ENCODE measurements around the gene MAML3. TPM values are rescaled to one million over a fixed set of nuclear protein-coding genes. Genes with fewer than 3 reads are reported as not detected.
"Not testable (repeated sequence)": the region's sequence is repeated elsewhere in the genome, so short reads cannot be mapped to it uniquely, and the experiment has no call there.

Gene MAML3
- total RNA-seq, 2 donors from 2014 or later = 9.3 to 10.1 TPM

GRCh38 chr4:139951021-139951420 lies 203.0 kb downstream of the MAML3 start:
- intact Hi-C loops (cut with DNase I) = no loop called here
- no peaks in the 10 kb centered on the region for H3K36me3 ChIP-seq
- TF ChIP-seq CTCF (IDR thresholded peaks at IDR 0.05) = no peak
- no peak overlapping the region for H3K9ac ChIP-seq (ENCODE audit: low read depth in 2 of 2, low read length in 2 of 2)
- H3K27me3 ChIP-seq = no peaks in the 10 kb centered on the region
- no peaks in the 10 kb centered on the region for H3K9me3 ChIP-seq
- H3K4me1 ChIP-seq = no peaks in the 10 kb centered on the region
- H3K4me3 ChIP-seq = no peak overlapping the region
- H3K27ac ChIP-seq = no peak overlapping the region
- no peak for DNase-seq

DNA sequence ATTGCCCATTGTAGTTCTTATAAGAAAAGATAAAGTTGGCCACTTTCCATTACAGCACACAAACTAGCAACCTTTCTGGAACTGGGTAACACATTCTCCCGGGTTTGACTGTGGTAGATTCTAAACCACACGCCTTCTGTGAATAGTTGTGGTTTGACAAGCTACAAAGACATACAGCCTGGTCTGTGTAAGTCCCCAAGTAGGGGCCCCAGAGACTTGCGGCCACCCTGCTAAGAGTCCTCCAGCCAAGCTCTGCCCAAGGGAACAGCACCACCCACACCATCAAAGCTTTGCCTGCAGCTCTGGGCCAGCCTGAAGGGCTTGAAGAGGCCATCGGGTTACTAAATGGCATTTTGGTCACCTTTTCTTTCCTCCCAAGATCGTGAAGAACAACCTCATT lies 203.4 kb downstream of the MAML3 start:
- no peak for TF ChIP-seq CTCF (IDR thresholded peaks at IDR 0.05)
- intact Hi-C loops (cut with DNase I) = no loop called here
- Histone ChIP-seq H3K36me3 (no peaks in the 10 kb centered on the region), H3K27ac (no peak overlapping the region), H3K27me3 (no peaks in the 10 kb centered on the region), H3K4me3 (no peak overlapping the region), H3K4me1 (no peaks in the 10 kb centered on the region), H3K9me3 (no peaks in the 10 kb centered on the region), H3K9ac (ENCODE audit: low read depth in 2 of 2, low read length in 2 of 2) (no peak overlapping the region)
- no peak for DNase-seq

DNA sequence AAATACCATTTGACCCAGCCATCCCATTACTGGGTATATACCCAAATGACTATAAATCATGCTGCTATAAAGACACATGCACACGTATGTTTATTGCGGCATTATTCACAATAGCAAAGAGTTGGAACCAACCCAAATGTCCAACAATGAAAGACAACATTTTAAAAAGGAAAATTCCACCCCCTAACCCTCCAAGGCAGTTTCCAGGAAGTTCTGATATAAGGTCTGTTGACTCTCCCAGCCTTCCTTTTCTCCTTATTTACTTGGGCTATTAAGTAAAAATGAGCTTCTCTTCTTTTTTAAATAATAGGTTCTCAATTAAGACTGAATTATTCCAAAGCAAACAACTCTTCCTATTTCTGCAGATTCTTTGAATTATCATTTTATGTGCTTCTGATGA lies 209.1 kb downstream of the MAML3 start:
- H3K9ac ChIP-seq (ENCODE audit: low read depth in 2 of 2, low read length in 2 of 2); H3K4me3 ChIP-seq; DNase-seq; H3K4me1 ChIP-seq; H3K27ac ChIP-seq; H3K36me3 ChIP-seq; H3K9me3 ChIP-seq; H3K27me3 ChIP-seq; intact Hi-C loops (cut with DNase I): not testable (repeated sequence)

GRCh38 chr4:139943277-139943676 lies 210.7 kb downstream of the MAML3 start:
- Histone ChIP-seq H3K27ac (no peak overlapping the region), H3K27me3 (no peaks in the 10 kb centered on the region), H3K36me3 (no peaks in the 10 kb centered on the region), H3K4me1 (no peaks in the 10 kb centered on the region), H3K9me3 (no peaks in the 10 kb centered on the region), H3K4me3 (no peak overlapping the region), H3K9ac (ENCODE audit: low read depth in 2 of 2, low read length in 2 of 2) (no peak overlapping the region)
- intact Hi-C loops (cut with DNase I) = no loop called here
- no peak for TF ChIP-seq CTCF (IDR thresholded peaks at IDR 0.05)
- DNase-seq = no peak

- Histone ChIP-seq H3K27me3 (no peaks in the 10 kb centered on the region), H3K4me1 (no peaks in the 10 kb centered on the region), H3K36me3 (no peaks in the 10 kb centered on the region), H3K4me3 (no peak overlapping the region), H3K9ac (ENCODE audit: low read depth in 2 of 2, low read length in 2 of 2) (no peak overlapping the region), H3K27ac (no peak overlapping the region), H3K9me3 (no peaks in the 10 kb centered on the region)
- no peak for DNase-seq
- TF ChIP-seq CTCF (IDR thresholded peaks at IDR 0.05) = no peak
- intact Hi-C loops (cut with DNase I) = no loop called here
Measured at GRCh38 chr4:139942241-139942640, 211.7 kb downstream of the MAML3 start.

DNA sequence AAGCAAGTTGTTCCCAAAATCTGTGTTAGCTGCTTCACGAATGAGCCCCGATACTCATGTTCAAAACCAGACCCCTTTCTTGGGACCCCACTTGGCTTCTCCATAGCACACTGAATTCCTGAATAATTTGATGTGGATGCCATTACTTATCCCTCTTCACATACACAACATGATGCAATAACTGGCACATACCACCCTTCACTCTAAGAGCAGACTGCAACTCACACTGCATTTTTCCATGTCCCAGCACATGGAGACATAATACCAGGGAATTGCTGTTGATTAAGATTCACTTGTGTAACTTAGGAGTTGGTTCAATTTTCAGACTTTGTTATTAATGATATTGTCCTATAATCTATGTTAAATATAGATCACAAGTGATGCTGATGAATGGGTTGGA lies 213.4 kb downstream of the MAML3 start:
- Histone ChIP-seq H3K36me3 (no peaks in the 10 kb centered on the region), H3K4me3 (no peak overlapping the region), H3K9ac (ENCODE audit: low read depth in 2 of 2, low read length in 2 of 2) (no peak overlapping the region), H3K27ac (no peak overlapping the region), H3K9me3 (no peaks in the 10 kb centered on the region), H3K4me1 (no peaks in the 10 kb centered on the region), H3K27me3 (no peaks in the 10 kb centered on the region)
- TF ChIP-seq CTCF (IDR thresholded peaks at IDR 0.05) = no peak
- no peak for DNase-seq
- intact Hi-C loops (cut with DNase I) = no loop called here
